Common myeloid progenitor, CD34-positive (primary cell): Measurements from ENCODE around the gene MYOM3. TPM values are rescaled to one million over a fixed set of nuclear protein-coding genes. Genes with fewer than 3 reads are reported as not detected.

Experiments used
- CTCF ChIA-PET: fragments of 350-600 bp; sonication (Branson Sonifier 250); formaldehyde crosslinking; loops from one replicate; lab custom pipeline; 2021; ENCODE audit warnings: antibody characterized with exemption; lab: Charles Lee
- POLR2A ChIA-PET: fragments of 350-600 bp; sonication (Branson Sonifier 250); formaldehyde crosslinking; loops from one replicate; lab custom pipeline; 2021; ENCODE audit warnings: antibody characterized with exemption; lab: Charles Lee
- DNase-seq, 3 donors: peaks; one replicate each; pipeline versions ENCODE4 v3.0.0 to v3.0.0-alpha.2; 2013
- H3K27ac ChIP-seq, 2 experiments: 1 replicate in 1 of 2; 2 replicates in 1 of 2; pipeline ENCODE4 v1.7.0; 2013; ENCODE audit warnings: inconsistent platforms in 2 of 2, low read length in 2 of 2, mild to moderate bottlenecking in 2 of 2, low read depth in 1 of 2, moderate library complexity in 1 of 2; ENCODE audit not compliant: severe bottlenecking in 2 of 2, insufficient read depth in 1 of 2, poor library complexity in 1 of 2
- H3K27me3 ChIP-seq, 5 experiments: replicated peaks in 2 of 5; 1 replicate in 3 of 5; 2 replicates in 2 of 5; pipeline versions ENCODE4 v1.6.1 to v1.7.0; 2013; ENCODE audit warnings: low read length in 4 of 5, mild to moderate bottlenecking in 2 of 5, moderate library complexity in 2 of 5, inconsistent platforms in 1 of 5; ENCODE audit not compliant: insufficient read depth in 5 of 5, control insufficient read depth in 4 of 5
- H3K36me3 ChIP-seq, 4 experiments: 1 replicate in 2 of 4; 2 replicates in 2 of 4; pipeline versions ENCODE4 v1.6.1 to v1.7.0; 2013; ENCODE audit warnings: low read length in 3 of 4, control low read depth in 1 of 4, mild to moderate bottlenecking in 1 of 4; ENCODE audit not compliant: control insufficient read depth in 4 of 4, insufficient read depth in 4 of 4
- H3K4me1 ChIP-seq, 4 experiments: 1 replicate in 3 of 4; 2 replicates in 1 of 4; pipeline versions ENCODE4 v1.6.1 to v1.7.1; 2013; ENCODE audit warnings: low read length in 3 of 4, mild to moderate bottlenecking in 3 of 4, control low read depth in 1 of 4, inconsistent platforms in 1 of 4, moderate library complexity in 1 of 4; ENCODE audit not compliant: control insufficient read depth in 4 of 4, insufficient read depth in 4 of 4; ENCODE audit errors: control extremely low read depth in 1 of 4
- H3K4me3 ChIP-seq, 7 experiments: 1 replicate in 4 of 7; 2 replicates in 3 of 7; pipeline versions ENCODE4 v1.5.1 to v1.7.0; 2013; ENCODE audit warnings: mild to moderate bottlenecking in 7 of 7, low read length in 6 of 7, moderate library complexity in 6 of 7, inconsistent platforms in 2 of 7, low read depth in 2 of 7, control low read depth in 1 of 7; ENCODE audit not compliant: insufficient read depth in 4 of 7, control insufficient read depth in 1 of 7; ENCODE audit errors: extremely low read depth in 1 of 7
- H3K9me3 ChIP-seq, 5 experiments: 1 replicate in 4 of 5; 2 replicates in 1 of 5; pipeline versions ENCODE4 v1.6.1 to v1.7.1; 2013; ENCODE audit warnings: low read length in 4 of 5, mild to moderate bottlenecking in 2 of 5, inconsistent platforms in 1 of 5, low read depth in 1 of 5, moderate library complexity in 1 of 5; ENCODE audit not compliant: control insufficient read depth in 4 of 5, insufficient read depth in 2 of 5; ENCODE audit errors: control extremely low read depth in 1 of 5
- WGBS: methylation state at CpG from one replicate; pipeline ENCODE4 v1.1.5; 2013; ENCODE audit not compliant: insufficient coverage; 5-methylcytosine and 5-hydroxymethylcytosine counted together
- polyA plus RNA-seq: library from polyadenylated mRNA; unstranded; fragments of 120-200 nt; gene quantifications from one replicate; pipeline ENCODE4 v1.2.1, GENCODE V29; 2013

Gene MYOM3
- not detected for polyA plus RNA-seq

GRCh38 chr1:24111996-24112779, at the start of gene MYOM3:
TSS of gene MYOM3 (minus strand) at chr1:24112135. CDS start at chr1:24108636, 3,499 bp downstream.
- Histone ChIP-seq H3K9me3 (no peaks in the 10 kb centered on the region), H3K4me3 (peak within 1 kb of the TSS in 5 of 7 experiments; percentile 24 to 66 (median 43)), H3K4me1 (peaks cover 0 to 8% (median 7%) of the 10 kb centered on the region in 4 experiments), H3K27ac (no peak within 1 kb of the TSS), H3K36me3 (no peaks in the 10 kb centered on the region), H3K27me3 (peaks cover 0 to 18% (median 7%) of the 10 kb centered on the region in 5 experiments)
- CTCF ChIA-PET: interaction anchor here (0.8 to 2.4 kb wide), 7 partner anchors 10 to 301 kb away, joined by 3 to 11 read pairs (median 4); no protein-coding TSS in a partner anchor
- POLR2A ChIA-PET: no interaction called here
- WGBS: 33% methylated on average over 25 of the region's 27 CpGs
- DNase-seq: peak; percentile 75 to 91 (median 87)

GRCh38 chr1:24161270-24161669, 49.3 kb upstream of the MYOM3 start:
- H3K4me1 ChIP-seq: no peaks in the 10 kb centered on the region
- peaks cover 0 to 1% (median 0%) of the 10 kb centered on the region in 5 experiments for H3K27me3 ChIP-seq
- no peaks in the 10 kb centered on the region for H3K36me3 ChIP-seq
- 100% methylated on average over 2 of the region's 4 CpGs for WGBS
- DNase-seq: no peak
- POLR2A ChIA-PET: no interaction called here
- no peaks in the 10 kb centered on the region for H3K9me3 ChIP-seq
- no peak overlapping the region for H3K27ac ChIP-seq
- CTCF ChIA-PET: interaction anchor here (1.2 to 1.6 kb wide), 2 partner anchors 11 to 230 kb away, joined by 4 to 6 read pairs; no protein-coding TSS in a partner anchor
- H3K4me3 ChIP-seq: no peak overlapping the region

- Histone ChIP-seq H3K4me1 (no peaks in the 10 kb centered on the region), H3K36me3 (no peaks in the 10 kb centered on the region), H3K9me3 (no peaks in the 10 kb centered on the region), H3K27ac (no peak overlapping the region), H3K27me3 (peaks cover 0 to 6% (median 2%) of the 10 kb centered on the region in 5 experiments), H3K4me3 (no peak overlapping the region)
- DNase-seq: no peak
- ChIA-PET CTCF (interaction anchor here (1.4 to 1.8 kb wide), 2 partner anchors 10 to 232 kb away, joined by 6 to 8 read pairs; no protein-coding TSS in a partner anchor), POLR2A (no interaction called here)
- 100% methylated on average over 5 of the region's 5 CpGs for WGBS
Measured at GRCh38 chr1:24159366-24159765, 47.4 kb upstream of the MYOM3 start.

DNA sequence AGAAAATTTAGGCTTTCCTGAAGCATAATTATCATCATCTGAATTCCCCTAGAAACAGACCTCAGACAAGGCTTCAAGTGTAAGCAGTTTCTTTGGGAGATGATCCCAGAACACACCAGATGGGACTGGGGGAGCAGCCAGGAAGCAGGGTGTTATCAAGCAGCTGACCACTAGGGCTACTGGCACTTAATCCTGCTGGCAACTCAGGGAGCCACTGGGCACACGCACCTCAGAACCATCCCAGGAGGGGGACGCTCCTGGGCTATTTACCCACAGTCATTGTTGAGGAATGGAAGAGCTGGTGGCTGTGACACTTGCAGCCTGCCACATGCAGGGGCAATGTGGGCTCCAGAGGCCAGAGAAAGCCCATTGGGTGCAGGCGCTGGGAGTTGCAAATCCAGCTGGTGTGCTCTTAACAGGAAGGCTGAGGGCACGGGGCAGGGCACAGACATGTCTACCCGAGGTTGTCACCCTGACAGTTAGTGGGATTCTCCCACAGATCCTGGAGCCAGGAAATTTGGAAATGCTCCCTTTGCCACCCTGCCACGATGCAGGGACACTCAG, 46.1 kb upstream of the MYOM3 start:
- no peaks in the 10 kb centered on the region for H3K9me3 ChIP-seq
- DNase-seq: no peak
- 100% methylated on average over 3 of the region's 6 CpGs for WGBS
- H3K27ac ChIP-seq: no peak overlapping the region
- CTCF ChIA-PET: interaction anchor here (0.8 to 1.4 kb wide), 2 partner anchors 8 to 11 kb away, joined by 4 to 8 read pairs; no protein-coding TSS in a partner anchor
- H3K27me3 ChIP-seq: peaks cover 0 to 5% (median 3%) of the 10 kb centered on the region in 5 experiments
- POLR2A ChIA-PET: no interaction called here
- no peaks in the 10 kb centered on the region for H3K4me1 ChIP-seq
- no peak overlapping the region for H3K4me3 ChIP-seq
- no peaks in the 10 kb centered on the region for H3K36me3 ChIP-seq

- Histone ChIP-seq H3K9me3 (no peaks in the 10 kb centered on the region), H3K27ac (no peak overlapping the region), H3K4me1 (no peaks in the 10 kb centered on the region), H3K4me3 (no peak overlapping the region), H3K27me3 (peaks cover 0 to 16% (median 7%) of the 10 kb centered on the region in 5 experiments), H3K36me3 (no peaks in the 10 kb centered on the region)
- no peak for DNase-seq
- WGBS: 98% methylated on average over 12 of the region's 18 CpGs
- ChIA-PET POLR2A (no interaction called here), CTCF (no interaction called here)
Measured at GRCh38 chr1:24156542-24157260, 44.8 kb upstream of the MYOM3 start.

GRCh38 chr1:24155011-24155782, 43.3 kb upstream of the MYOM3 start:
- POLR2A ChIA-PET: interaction anchor here (1.2 kb wide), 1 partner anchor 10 kb away, joined by 4 read pairs; no protein-coding TSS in a partner anchor
- Histone ChIP-seq H3K36me3 (no peaks in the 10 kb centered on the region), H3K9me3 (no peaks in the 10 kb centered on the region), H3K27me3 (peaks cover 2 to 31% (median 15%) of the 10 kb centered on the region in 5 experiments), H3K4me1 (peaks cover 0 to 9% (median 5%) of the 10 kb centered on the region in 4 experiments), H3K4me3 (no peak overlapping the region), H3K27ac (no peak overlapping the region)
- CTCF ChIA-PET: interaction anchor here (1.0 to 1.6 kb wide), 4 partner anchors 14 to 346 kb away, joined by 3 to 5 read pairs (median 4); no protein-coding TSS in a partner anchor
- DNase-seq: peak in 1 of 3 donors; percentile 19
- 86% methylated on average over 9 of the region's 11 CpGs for WGBS
